ENCODE measurements around the gene PTPRA. TPM values are rescaled to one million over a fixed set of nuclear protein-coding genes. Genes with fewer than 3 reads are reported as not detected.

PTPRA gene
- total and polyA plus RNA-seq, 12 donors, result 16.3 to 94.7 (median 46.3) TPM

DNA sequence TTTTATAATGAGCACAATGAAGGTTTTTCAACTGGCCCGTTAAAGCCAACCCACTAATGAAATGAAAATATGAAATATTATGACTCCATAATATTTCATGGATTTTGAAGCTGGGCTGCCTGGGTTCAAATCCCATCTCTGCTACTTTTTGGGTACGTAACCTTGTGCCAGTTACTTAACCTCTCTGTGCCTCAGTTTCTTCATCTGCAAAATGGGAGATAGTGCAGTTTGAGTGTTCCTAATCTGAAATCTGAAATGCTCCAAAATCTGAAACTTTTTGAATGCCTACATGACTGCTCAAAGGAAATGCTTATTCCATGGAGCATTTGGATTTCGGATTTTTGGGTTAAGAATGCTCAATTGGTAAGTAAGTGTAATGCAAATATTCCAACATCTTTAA is 29.5 kb downstream of the PTPRA start:
- TF ChIP-seq, protein P1, sequence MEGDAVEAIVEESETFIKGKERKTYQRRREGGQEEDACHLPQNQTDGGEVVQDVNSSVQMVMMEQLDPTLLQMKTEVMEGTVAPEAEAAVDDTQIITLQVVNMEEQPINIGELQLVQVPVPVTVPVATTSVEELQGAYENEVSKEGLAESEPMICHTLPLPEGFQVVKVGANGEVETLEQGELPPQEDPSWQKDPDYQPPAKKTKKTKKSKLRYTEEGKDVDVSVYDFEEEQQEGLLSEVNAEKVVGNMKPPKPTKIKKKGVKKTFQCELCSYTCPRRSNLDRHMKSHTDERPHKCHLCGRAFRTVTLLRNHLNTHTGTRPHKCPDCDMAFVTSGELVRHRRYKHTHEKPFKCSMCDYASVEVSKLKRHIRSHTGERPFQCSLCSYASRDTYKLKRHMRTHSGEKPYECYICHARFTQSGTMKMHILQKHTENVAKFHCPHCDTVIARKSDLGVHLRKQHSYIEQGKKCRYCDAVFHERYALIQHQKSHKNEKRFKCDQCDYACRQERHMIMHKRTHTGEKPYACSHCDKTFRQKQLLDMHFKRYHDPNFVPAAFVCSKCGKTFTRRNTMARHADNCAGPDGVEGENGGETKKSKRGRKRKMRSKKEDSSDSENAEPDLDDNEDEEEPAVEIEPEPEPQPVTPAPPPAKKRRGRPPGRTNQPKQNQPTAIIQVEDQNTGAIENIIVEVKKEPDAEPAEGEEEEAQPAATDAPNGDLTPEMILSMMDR (IDR thresholded peaks at IDR 0.05), result no peak
- TF ChIP-seq POLR2A (IDR thresholded peaks at IDR 0.05), result no peak
- intact Hi-C loops (cut with DNase I), result no loop called here

DNA sequence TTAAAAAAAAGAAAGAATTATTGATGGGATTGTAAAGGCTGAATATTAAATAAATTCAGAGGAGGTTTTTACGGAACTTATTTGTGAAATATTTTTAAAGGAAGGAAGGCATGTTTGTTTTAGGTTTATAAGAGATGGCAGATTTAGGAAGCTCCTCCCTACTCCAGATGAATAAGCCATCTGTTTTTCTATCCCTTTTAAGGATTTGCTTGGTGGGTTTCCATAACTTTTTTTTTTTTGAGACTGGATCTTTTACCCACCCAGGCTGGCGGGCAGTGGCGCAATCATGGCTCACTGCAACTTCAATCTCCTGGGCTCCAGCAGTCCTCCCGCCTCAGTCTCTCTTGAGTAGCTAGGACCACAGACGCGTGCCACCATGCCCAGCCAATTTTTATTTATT is 30.4 kb downstream of the PTPRA start:
- Histone ChIP-seq H3K4me1 (replicated peaks in 1 of 2) (peaks cover 0 to 18% of the 10 kb centered on the region in 2 donors), H3K9me3 (replicated peaks in 1 of 3) (no peaks in the 10 kb centered on the region), H3K4me3 (no peak overlapping the region), H3K27me3 (no peaks in the 10 kb centered on the region), H3K36me3 (replicated peaks in 1 of 2) (no peaks in the 10 kb centered on the region), H3K27ac (no peak overlapping the region)
- TF ChIP-seq POLR2A (IDR thresholded peaks at IDR 0.05), result no peak
- TF ChIP-seq, protein P1 (IDR thresholded peaks at IDR 0.05), result no peak
- WGBS, 4 donors, result 92 to 100% (median 99%) methylated on average over 6 of the region's 6 CpGs
- no peak for DNase-seq
- intact Hi-C loops (cut with DNase I), result no loop called here

More for the DNA sequence above, 29.5 kb downstream of the PTPRA start:
- Histone ChIP-seq H3K9me3 (replicated peaks in 1 of 3) (no peaks in the 10 kb centered on the region), H3K4me3 (no peak overlapping the region), H3K27ac (no peak overlapping the region), H3K4me1 (replicated peaks in 1 of 2) (peaks cover 0 to 18% of the 10 kb centered on the region in 2 donors), H3K27me3 (no peaks in the 10 kb centered on the region), H3K36me3 (replicated peaks in 1 of 2) (no peaks in the 10 kb centered on the region)
- DNase-seq, result no peak
- WGBS, 4 donors, result 96 to 100% (median 96%) methylated on average over 3 of the region's 3 CpGs

DNA sequence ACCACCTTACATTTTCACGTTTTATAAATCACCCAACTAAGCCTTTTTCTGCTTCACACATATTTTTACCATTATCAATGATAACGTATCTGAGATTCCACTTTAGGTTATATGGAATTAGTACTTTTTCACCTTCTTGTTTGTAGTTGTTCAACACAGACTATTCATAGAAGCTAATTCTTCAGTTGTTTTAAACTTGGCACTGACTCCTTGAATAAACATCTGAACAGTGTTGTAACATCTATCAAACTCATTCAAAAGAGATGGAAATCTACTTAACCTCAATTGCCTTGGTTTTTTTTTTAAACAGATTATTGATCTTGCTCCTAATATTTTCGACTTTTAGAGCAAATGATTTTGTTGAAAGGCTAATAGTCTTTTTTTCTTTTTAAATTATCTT is 34.2 kb downstream of the PTPRA start:
- 76 to 83% (median 79%) methylated on average over 3 of the region's 3 CpGs for WGBS, 4 donors
- no peak for TF ChIP-seq POLR2A (IDR thresholded peaks at IDR 0.05)
- TF ChIP-seq, protein P1 (IDR thresholded peaks at IDR 0.05), result no peak

DNA sequence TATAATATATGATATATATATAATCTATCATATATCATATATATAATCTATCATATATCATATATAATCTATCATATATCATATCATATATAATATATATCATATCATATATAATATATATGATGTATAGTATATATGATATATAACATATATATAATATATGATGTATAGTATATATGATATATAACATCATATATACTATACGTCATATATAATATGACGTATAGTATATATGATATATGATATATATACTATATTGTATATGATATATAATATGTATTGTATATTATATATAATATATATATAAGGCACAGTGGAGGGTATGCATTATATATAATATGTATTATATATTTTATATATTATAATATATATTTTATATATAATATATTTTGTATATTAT is 36.7 kb downstream of the PTPRA start:
- WGBS, 4 donors, result 91 to 100% (median 94%) methylated on average over 2 of the region's 2 CpGs

More for the DNA sequence above, 34.2 kb downstream of the PTPRA start:
- Histone ChIP-seq H3K4me3 (no peak overlapping the region), H3K27ac (no peak overlapping the region), H3K4me1 (replicated peaks in 1 of 2) (peaks cover 0 to 6% of the 10 kb centered on the region in 2 donors), H3K36me3 (replicated peaks in 1 of 2) (no peaks in the 10 kb centered on the region), H3K27me3 (no peaks in the 10 kb centered on the region), H3K9me3 (replicated peaks in 1 of 3) (no peaks in the 10 kb centered on the region)
- intact Hi-C loops (cut with DNase I), result no loop called here
- DNase-seq, result no peak

More for the DNA sequence above, 36.7 kb downstream of the PTPRA start:
- TF ChIP-seq POLR2A (IDR thresholded peaks at IDR 0.05), result no peak
- TF ChIP-seq, protein P1 (IDR thresholded peaks at IDR 0.05), result no peak
- Histone ChIP-seq H3K27me3 (no peaks in the 10 kb centered on the region), H3K4me1 (replicated peaks in 1 of 2) (peaks cover 0 to 6% of the 10 kb centered on the region in 2 donors), H3K27ac (no peak overlapping the region), H3K4me3 (no peak overlapping the region), H3K9me3 (replicated peaks in 1 of 3) (no peaks in the 10 kb centered on the region), H3K36me3 (replicated peaks in 1 of 2) (no peaks in the 10 kb centered on the region)
- intact Hi-C loops (cut with DNase I), result no loop called here
- no peak for DNase-seq

Data from adrenal gland (tissue), 12 donors.